Adrenal gland (tissue), 12 donors: Measurements from ENCODE around the gene RPS4Y1. TPM values are rescaled to one million over a fixed set of nuclear protein-coding genes. Genes with fewer than 3 reads are reported as not detected.
"Not testable (repeated sequence)": the region's sequence is repeated elsewhere in the genome, so short reads cannot be mapped to it uniquely, and the experiment has no call there.

Experiments
- DNase-seq, 7 donors: peaks; one replicate each; pipeline ENCODE4 v3.0.0-alpha.2; 2019 to 2020
- H3K27ac ChIP-seq, 5 donors: fragments of 200-600 bp; sonication (generic) in 4 of 5; 1 replicate in 3 of 5; 2 replicates in 2 of 5; pipeline versions ENCODE4 v1.5.1 to v1.8.0; 2016 to 2020; ENCODE audit warnings: mild to moderate bottlenecking in 1 of 5
- H3K27me3 ChIP-seq: fragments of 200-600 bp; 2 replicates; pipeline ENCODE4 v1.8.0; 2021
- H3K36me3 ChIP-seq, 2 donors: fragments of 200-600 bp; replicated peaks in 1 of 2; 1 replicate in 1 of 2; 2 replicates in 1 of 2; pipeline versions ENCODE4 v1.5.1 to v1.8.0; 2018 to 2022
- H3K4me1 ChIP-seq, 2 donors: fragments of 200-600 bp; replicated peaks in 1 of 2; 1 replicate in 1 of 2; 2 replicates in 1 of 2; pipeline versions ENCODE4 v1.5.1 to v1.8.0; 2018 to 2021
- H3K4me3 ChIP-seq, 4 donors: fragments of 200-600 bp; sonication (generic) in 3 of 4; one replicate each; pipeline ENCODE4 v1.5.1; 2016 to 2018
- H3K9me3 ChIP-seq, 3 donors: fragments of 200-600 bp; sonication (generic) in 1 of 3; replicated peaks in 1 of 3; 1 replicate in 2 of 3; 2 replicates in 1 of 3; pipeline versions ENCODE4 v1.5.1 to v1.8.0; 2016 to 2021
- CTCF ChIP-seq, 6 experiments: fragments of 450-650 bp in 4 of 6; fragments of 200-600 bp in 2 of 6; sonication (generic) in 1 of 6; IDR thresholded peaks; 1 replicate in 5 of 6; 2 replicates in 1 of 6; pipeline versions ENCODE4 v1.5.1 to v1.8.0; 2016 to 2021; ENCODE audit warnings: antibody characterized with exemption in 6 of 6, mild to moderate bottlenecking in 2 of 6, moderate library complexity in 1 of 6
- POLR2A ChIP-seq, 2 donors: fragments of 450-650 bp; IDR thresholded peaks; one replicate each; pipeline ENCODE4 v1.6.1; 2017; ENCODE audit warnings: antibody characterized with exemption in 2 of 2, mild to moderate bottlenecking in 2 of 2, moderate library complexity in 1 of 2
- WGBS, 4 donors: extraction: QIAGEN DNeasy Blood & Tissue Kit in 2 of 4; methylation state at CpG; one replicate each; pipeline versions ENCODE4 v1.1.5 to v1.1.7; 2013 to 2017; 5-methylcytosine and 5-hydroxymethylcytosine counted together
- intact Hi-C, 2 donors: fragments of 100-400 bp; cut with DNase I; formaldehyde crosslinking; loops; one replicate each; pipeline versions ENCODE4 v1.14.1 to v1.15.0; 2022 to 2023
- polyA plus RNA-seq, 3 donors: library from polyadenylated mRNA; stranded (reverse); fragments of 200-250 nt in 2 of 3; fragments of 350-450 nt in 1 of 3; fragmentation: Illumina TruSeq in 1 of 3; extraction: RNeasy Lipid Tissue Mini Kit (QIAGEN cat#74804) in 1 of 3; gene quantifications; one replicate each; pipeline ENCODE4 v1.2.3, GENCODE V29; 2013 to 2014
- total RNA-seq, 9 donors: library from RNA; depleted of rRNA in 4 of 9; stranded (reverse); fragments of >200 nt in 4 of 9; fragments of 120-200 nt in 1 of 9; fragmentation: NEBNext Ultra II Directional in 1 of 9; extraction: Animal tissue kit (Norgen Biotek cat#: 25700) in 1 of 9; gene quantifications; one replicate each; pipeline versions ENCODE4 v1.1.0 to v1.2.4, GENCODE V29; 2013 to 2023
- donor health status: healthy with polysubstance abuse.
- donor health status: Bipolar disorder and iron deficiency.
- donor health status: DM: yes; HTN: yes; CAD: no.
- donor health status: DM: no; HTN: no; CAD: no.
- donor health status: DM: no; HTN: no; CAD: no.
- donor health status: DM: yes; HTN: yes; CAD: no.

RPS4Y1 gene
- total and polyA plus RNA-seq, 12 donors: 0.20 to 632 (median 339) TPM; not detected in 4

- no peaks in the 10 kb centered on the region for H3K9me3 ChIP-seq
- H3K27me3 ChIP-seq: no peaks in the 10 kb centered on the region
- intact Hi-C loops: no loop called here
- no peak overlapping the region for H3K4me3 ChIP-seq
- no peak overlapping the region for H3K27ac ChIP-seq
- peak in 2 of 6 experiments; percentile 42 for TF ChIP-seq CTCF (IDR thresholded peaks at IDR 0.05)
- TF ChIP-seq POLR2A (IDR thresholded peaks at IDR 0.05): no peak
- H3K36me3 ChIP-seq: no peaks in the 10 kb centered on the region
- no peak for DNase-seq
- WGBS, 4 donors: 13 to 28% methylated on average over 2 of the region's 2 CpGs; no CpG with 5 or more reads in 2 of the 4 donors
- H3K4me1 ChIP-seq: no peaks in the 10 kb centered on the region
Measured at GRCh38 chrY:2800246-2800645, 41.2 kb upstream of the RPS4Y1 start.

GRCh38 chrY:2817146-2817896, 24.1 kb upstream of the RPS4Y1 start:
- intact Hi-C loops, DNase-seq, H3K36me3 ChIP-seq, H3K9me3 ChIP-seq, H3K4me1 ChIP-seq, H3K27ac ChIP-seq, H3K4me3 ChIP-seq, H3K27me3 ChIP-seq: not testable (repeated sequence)
- WGBS, 4 donors: 88 to 90% methylated on average over 8 to 10 of the region's 10 CpGs; no CpG with 5 or more reads in 2 of the 4 donors

- no peak overlapping the region for H3K4me3 ChIP-seq
- H3K9me3 ChIP-seq: no peaks in the 10 kb centered on the region
- DNase-seq: no peak
- intact Hi-C loops: no loop called here
- no peaks in the 10 kb centered on the region for H3K36me3 ChIP-seq
- H3K4me1 ChIP-seq: no peaks in the 10 kb centered on the region
- no peaks in the 10 kb centered on the region for H3K27me3 ChIP-seq
- no peak overlapping the region for H3K27ac ChIP-seq
- WGBS, 4 donors: 50 to 69% methylated on average over 2 to 3 of the region's 3 CpGs; no CpG with 5 or more reads in 2 of the 4 donors
- TF ChIP-seq CTCF (IDR thresholded peaks at IDR 0.05) (no peak), POLR2A (IDR thresholded peaks at IDR 0.05) (no peak)
Measured at GRCh38 chrY:2824471-2824870, 16.9 kb upstream of the RPS4Y1 start.

- intact Hi-C loops: no loop called here
- no peaks in the 10 kb centered on the region for H3K36me3 ChIP-seq
- H3K27ac ChIP-seq: no peak overlapping the region
- 87 to 100% methylated on average over 3 to 5 of the region's 5 CpGs; no CpG with 5 or more reads in 2 of the 4 donors for WGBS, 4 donors
- H3K4me3 ChIP-seq: no peak overlapping the region
- H3K9me3 ChIP-seq: no peaks in the 10 kb centered on the region
- no peaks in the 10 kb centered on the region for H3K4me1 ChIP-seq
- no peak for DNase-seq
- no peaks in the 10 kb centered on the region for H3K27me3 ChIP-seq
- TF ChIP-seq POLR2A (IDR thresholded peaks at IDR 0.05) (no peak), CTCF (IDR thresholded peaks at IDR 0.05) (no peak)
Measured at GRCh38 chrY:2828497-2828896, 12.9 kb upstream of the RPS4Y1 start.

GRCh38 chrY:2835230-2835629, 6.2 kb upstream of the RPS4Y1 start:
- Histone ChIP-seq H3K9me3 (no peaks in the 10 kb centered on the region), H3K4me3 (no peak overlapping the region), H3K4me1 (no peaks in the 10 kb centered on the region), H3K27me3 (no peaks in the 10 kb centered on the region), H3K36me3 (no peaks in the 10 kb centered on the region), H3K27ac (no peak overlapping the region)
- no peak for DNase-seq
- TF ChIP-seq CTCF (IDR thresholded peaks at IDR 0.05) (no peak), POLR2A (IDR thresholded peaks at IDR 0.05) (no peak)
- intact Hi-C loops: no loop called here
